Activated CD8-positive, alpha-beta T cell treated with anti-CD3 and anti-CD28 coated beads, Interleukin-2, amount 10 ng/mL, durations not matched to agents 7 days and 5 days (primary cell): ENCODE measurements around the gene AKT1. TPM values are rescaled to one million over a fixed set of nuclear protein-coding genes. Genes with fewer than 3 reads are reported as not detected.
"Not testable (repeated sequence)": the region's sequence is repeated elsewhere in the genome, so short reads cannot be mapped to it uniquely, and the experiment has no call there.

Experiments
- ATAC-seq: fragments of 150-1000 bp; cut with Tn5 transposase; one replicate; pipeline ENCODE4 v1.10.0; 2021; ENCODE audit warnings: moderate library complexity
- CTCF ChIA-PET: fragments of 350-600 bp; sonication (Branson Sonifier 250); formaldehyde crosslinking; loops from one replicate; lab custom pipeline; 2021; ENCODE audit warnings: antibody characterized with exemption; lab: Charles Lee
- POLR2A ChIA-PET: fragments of 350-600 bp; sonication (Branson Sonifier 250); formaldehyde crosslinking; loops from one replicate; lab custom pipeline; 2021; ENCODE audit warnings: antibody characterized with exemption; lab: Charles Lee
- DNase-seq: peaks from one replicate; pipeline ENCODE4 v3.0.0-alpha.2; 2020
- H3K27ac Mint-ChIP-seq: one replicate; pipeline ENCODE4 v1.8.0; 2021; ENCODE audit warnings: mild to moderate bottlenecking, mixed read lengths
- H3K27me3 Mint-ChIP-seq: one replicate; pipeline ENCODE4 v1.8.0; 2021; ENCODE audit warnings: low read depth, mixed read lengths
- H3K36me3 Mint-ChIP-seq: one replicate; pipeline ENCODE4 v1.8.0; 2021; ENCODE audit warnings: low read depth, mixed read lengths
- H3K4me1 Mint-ChIP-seq: one replicate; pipeline ENCODE4 v1.8.0; 2021; ENCODE audit warnings: low read depth, mixed read lengths
- H3K4me3 Mint-ChIP-seq: one replicate; pipeline ENCODE4 v1.8.0; 2021; ENCODE audit warnings: mild to moderate bottlenecking, mixed read lengths
- H3K9me3 Mint-ChIP-seq: one replicate; pipeline ENCODE4 v1.8.0; 2022; ENCODE audit warnings: mixed read lengths; ENCODE audit not compliant: insufficient read depth
- total RNA-seq, 2 experiments: library from RNA; stranded (reverse); gene quantifications; one replicate each; pipeline ENCODE4 v1.2.3, GENCODE V29; 2021

The AKT1 gene
- total RNA-seq, 2 experiments from 2014 or later, result 217 to 222 TPM

- no peak overlapping the region for H3K27ac Mint-ChIP-seq
- no peak for DNase-seq
- ATAC-seq, result no peak
- no peak overlapping the region for H3K4me3 Mint-ChIP-seq
- no peaks in the 10 kb centered on the region for H3K9me3 Mint-ChIP-seq
- ChIA-PET CTCF (interaction anchor here (1.3 kb wide), 1 partner anchor 13 kb away, joined by 3 read pairs; no protein-coding TSS in a partner anchor), POLR2A (no interaction called here)
- peaks cover 2% of the 10 kb centered on the region for H3K27me3 Mint-ChIP-seq
- H3K36me3 Mint-ChIP-seq, result no peaks in the 10 kb centered on the region
- H3K4me1 Mint-ChIP-seq, result no peaks in the 10 kb centered on the region
Observed at GRCh38 chr14:104735830-104736642, 59.5 kb downstream of the AKT1 start.

- CTCF ChIA-PET, result no interaction called here
- no peak overlapping the region for H3K27ac Mint-ChIP-seq
- no peak overlapping the region for H3K4me3 Mint-ChIP-seq
- DNase-seq (no peak), ATAC-seq (no peak)
- H3K9me3 Mint-ChIP-seq, result no peaks in the 10 kb centered on the region
- POLR2A ChIA-PET, result no interaction called here
- H3K27me3 Mint-ChIP-seq, result peaks cover 2% of the 10 kb centered on the region
- no peaks in the 10 kb centered on the region for H3K4me1 Mint-ChIP-seq
- no peaks in the 10 kb centered on the region for H3K36me3 Mint-ChIP-seq
Observed at GRCh38 chr14:104734991-104735779, 60.4 kb downstream of the AKT1 start.

- ChIA-PET CTCF (no interaction called here), POLR2A (no interaction called here)
- Mint-ChIP-seq H3K27me3 (peaks cover 2% of the 10 kb centered on the region), H3K27ac (no peak overlapping the region), H3K36me3 (no peaks in the 10 kb centered on the region), H3K4me1 (no peaks in the 10 kb centered on the region), H3K4me3 (no peak overlapping the region), H3K9me3 (no peaks in the 10 kb centered on the region)
- ATAC-seq, result no peak
- DNase-seq, result no peak
Observed at GRCh38 chr14:104734601-104734990, 61.0 kb downstream of the AKT1 start.

- ChIA-PET CTCF (interaction anchor here (0.9 kb wide), 2 partner anchors 10 to 83 kb away, joined by 3 to 4 read pairs; partner anchors contain the start of gene ADSS1), POLR2A (no interaction called here)
- Mint-ChIP-seq H3K4me3 (no peak overlapping the region), H3K27me3 (peaks cover 2% of the 10 kb centered on the region), H3K27ac (no peak overlapping the region), H3K9me3 (no peaks in the 10 kb centered on the region), H3K4me1 (no peaks in the 10 kb centered on the region), H3K36me3 (no peaks in the 10 kb centered on the region)
- ATAC-seq, result no peak
- DNase-seq, result no peak
Observed at GRCh38 chr14:104734051-104734587, 61.4 kb downstream of the AKT1 start.

GRCh38 chr14:104732931-104733681 lies 62.4 kb downstream of the AKT1 start:
- CTCF ChIA-PET, result interaction anchor here (0.9 kb wide), 2 partner anchors 9 to 84 kb away, joined by 3 to 4 read pairs; partner anchors contain the start of gene ADSS1
- Mint-ChIP-seq H3K9me3 (no peaks in the 10 kb centered on the region), H3K36me3 (no peaks in the 10 kb centered on the region), H3K4me3 (no peak overlapping the region), H3K27me3 (peaks cover 2% of the 10 kb centered on the region), H3K4me1 (no peaks in the 10 kb centered on the region), H3K27ac (no peak overlapping the region)
- POLR2A ChIA-PET, result no interaction called here
- DNase-seq, result no peak
- no peak for ATAC-seq

GRCh38 chr14:104732355-104732804 lies 63.2 kb downstream of the AKT1 start:
- H3K36me3 Mint-ChIP-seq, result no peaks in the 10 kb centered on the region
- no peaks in the 10 kb centered on the region for H3K9me3 Mint-ChIP-seq
- H3K27me3 Mint-ChIP-seq, result no peaks in the 10 kb centered on the region
- ChIA-PET CTCF (no interaction called here), POLR2A (no interaction called here)
- H3K4me3 Mint-ChIP-seq, result no peak overlapping the region
- no peak for ATAC-seq
- no peak overlapping the region for H3K27ac Mint-ChIP-seq
- DNase-seq, result no peak
- H3K4me1 Mint-ChIP-seq, result no peaks in the 10 kb centered on the region

- ChIA-PET CTCF (interaction anchor here (1.0 kb wide), 1 partner anchor 19 kb away, joined by 6 read pairs; no protein-coding TSS in a partner anchor), POLR2A (no interaction called here)
- ATAC-seq, result no peak
- no peak overlapping the region for H3K4me3 Mint-ChIP-seq
- H3K9me3 Mint-ChIP-seq, result no peaks in the 10 kb centered on the region
- DNase-seq, result no peak
- no peaks in the 10 kb centered on the region for H3K27me3 Mint-ChIP-seq
- no peaks in the 10 kb centered on the region for H3K36me3 Mint-ChIP-seq
- no peak overlapping the region for H3K27ac Mint-ChIP-seq
- no peaks in the 10 kb centered on the region for H3K4me1 Mint-ChIP-seq
Observed at GRCh38 chr14:104731320-104732294, 63.9 kb downstream of the AKT1 start.

- H3K36me3 Mint-ChIP-seq, result no peaks in the 10 kb centered on the region
- DNase-seq (no peak), ATAC-seq (no peak)
- no peaks in the 10 kb centered on the region for H3K9me3 Mint-ChIP-seq
- CTCF ChIA-PET, result no interaction called here
- POLR2A ChIA-PET, result no interaction called here
- no peaks in the 10 kb centered on the region for H3K4me1 Mint-ChIP-seq
- no peaks in the 10 kb centered on the region for H3K27me3 Mint-ChIP-seq
- H3K27ac Mint-ChIP-seq, result no peak overlapping the region
- no peak overlapping the region for H3K4me3 Mint-ChIP-seq
Observed at GRCh38 chr14:104730487-104730886, 65.1 kb downstream of the AKT1 start.

- no peak overlapping the region for H3K4me3 Mint-ChIP-seq
- no peak overlapping the region for H3K27ac Mint-ChIP-seq
- no peaks in the 10 kb centered on the region for H3K27me3 Mint-ChIP-seq
- no peaks in the 10 kb centered on the region for H3K36me3 Mint-ChIP-seq
- no peaks in the 10 kb centered on the region for H3K9me3 Mint-ChIP-seq
- DNase-seq, result no peak
- no peak for ATAC-seq
- ChIA-PET POLR2A (interaction anchor here (0.6 kb wide), 1 partner anchor 1175 kb away, joined by 5 read pairs; no protein-coding TSS in a partner anchor), CTCF (no interaction called here)
- peaks cover 2% of the 10 kb centered on the region for H3K4me1 Mint-ChIP-seq
Observed at GRCh38 chr14:104729835-104730181, 65.7 kb downstream of the AKT1 start.

- H3K4me3 Mint-ChIP-seq, DNase-seq, ATAC-seq, H3K27me3 Mint-ChIP-seq, H3K9me3 Mint-ChIP-seq, H3K4me1 Mint-ChIP-seq, CTCF ChIA-PET, H3K36me3 Mint-ChIP-seq, H3K27ac Mint-ChIP-seq: not testable (repeated sequence)
- POLR2A ChIA-PET, result interaction anchor here (0.6 kb wide), 1 partner anchor 1175 kb away, joined by 5 read pairs; no protein-coding TSS in a partner anchor
Observed at GRCh38 chr14:104729176-104729834, 66.2 kb downstream of the AKT1 start.
